IPS-20b (cell line): ENCODE data around the gene PTPMT1.

Experiments
- H3K27ac ChIP-seq: one replicate; pipeline ENCODE4 v1.5.1; 2013; ENCODE audit warnings: low read length
- H3K27me3 ChIP-seq: 2 replicates; pipeline ENCODE4 v1.6.1; 2013; ENCODE audit warnings: mild to moderate bottlenecking, low read length, inconsistent platforms; ENCODE audit not compliant: insufficient read depth
- H3K36me3 ChIP-seq: 2 replicates; pipeline ENCODE4 v1.6.1; 2013; ENCODE audit warnings: low read depth, mild to moderate bottlenecking, inconsistent platforms, low read length, moderate library complexity; ENCODE audit not compliant: insufficient read depth
- H3K4me1 ChIP-seq: 2 replicates; pipeline ENCODE4 v1.6.1; 2013; ENCODE audit warnings: mild to moderate bottlenecking, control low read depth, inconsistent platforms, low read length, moderate library complexity; ENCODE audit not compliant: insufficient read depth
- H3K4me3 ChIP-seq: 2 replicates; pipeline ENCODE4 v1.5.1; 2013; ENCODE audit warnings: mild to moderate bottlenecking, low read length, inconsistent platforms
- H3K9ac ChIP-seq: 2 replicates; pipeline ENCODE4 v1.6.1; 2013; ENCODE audit warnings: low read depth, mild to moderate bottlenecking, inconsistent platforms, low read length, moderate library complexity
- H3K9me3 ChIP-seq: 2 replicates; pipeline ENCODE4 v1.6.1; 2013; ENCODE audit warnings: mild to moderate bottlenecking, low read depth, low read length, inconsistent platforms; ENCODE audit not compliant: insufficient read depth

The PTPMT1 gene

GRCh38 chr11:47587723-47588326 lies 22.4 kb downstream of the PTPMT1 start:
- Histone ChIP-seq H3K36me3 (peaks cover 17% of the 10 kb centered on the region), H3K9ac (no peak overlapping the region), H3K27ac (no peak overlapping the region), H3K9me3 (no peaks in the 10 kb centered on the region), H3K4me1 (peaks cover 3% of the 10 kb centered on the region; the same call in 1 of the 2 replicates), H3K27me3 (peaks cover 10% of the 10 kb centered on the region), H3K4me3 (no peak overlapping the region)

- Histone ChIP-seq H3K9ac (no peak overlapping the region), H3K4me1 (peaks cover 3% of the 10 kb centered on the region; the same call in 1 of the 2 replicates), H3K36me3 (peaks cover 5% of the 10 kb centered on the region), H3K9me3 (no peaks in the 10 kb centered on the region), H3K27me3 (peaks cover 23% of the 10 kb centered on the region), H3K4me3 (no peak overlapping the region), H3K27ac (no peak overlapping the region)
Observed at GRCh38 chr11:47589118-47589517, 23.7 kb downstream of the PTPMT1 start.

- Histone ChIP-seq H3K4me3 (no peak overlapping the region), H3K36me3 (no peaks in the 10 kb centered on the region; the same call in 1 of the 2 replicates), H3K9ac (no peak overlapping the region), H3K4me1 (peaks cover 6% of the 10 kb centered on the region; the same call in 1 of the 2 replicates), H3K9me3 (no peaks in the 10 kb centered on the region), H3K27ac (no peak overlapping the region), H3K27me3 (peaks cover 27% of the 10 kb centered on the region)
Observed at GRCh38 chr11:47589584-47589976, 24.2 kb downstream of the PTPMT1 start.

- Histone ChIP-seq H3K36me3 (no peaks in the 10 kb centered on the region; the same call in 1 of the 2 replicates), H3K27me3 (peaks cover 34% of the 10 kb centered on the region), H3K9ac (no peak overlapping the region), H3K4me1 (peaks cover 8% of the 10 kb centered on the region; the same call in 1 of the 2 replicates), H3K9me3 (no peaks in the 10 kb centered on the region), H3K27ac (no peak overlapping the region), H3K4me3 (no peak overlapping the region)
Observed at GRCh38 chr11:47589977-47590861, 24.8 kb downstream of the PTPMT1 start.

- Histone ChIP-seq H3K4me3 (no peak overlapping the region), H3K9ac (no peak overlapping the region)
Observed at GRCh38 chr11:47591764-47592163, 26.4 kb downstream of the PTPMT1 start.

GRCh38 chr11:47592251-47592650 lies 26.9 kb downstream of the PTPMT1 start:
- no peaks in the 10 kb centered on the region for H3K9me3 ChIP-seq
- H3K27ac ChIP-seq, result no peak overlapping the region
- no peaks in the 10 kb centered on the region for H3K36me3 ChIP-seq
- peaks cover 8% of the 10 kb centered on the region; the same call in 1 of the 2 replicates for H3K4me1 ChIP-seq
- no peak overlapping the region for H3K4me3 ChIP-seq
- H3K27me3 ChIP-seq, result peaks cover 42% of the 10 kb centered on the region
- H3K9ac ChIP-seq, result no peak overlapping the region

More at GRCh38 chr11:47591764-47592163, 26.4 kb downstream of the PTPMT1 start:
- no peak overlapping the region for H3K27ac ChIP-seq
- peaks cover 42% of the 10 kb centered on the region for H3K27me3 ChIP-seq
- no peaks in the 10 kb centered on the region for H3K36me3 ChIP-seq
- H3K9me3 ChIP-seq, result no peaks in the 10 kb centered on the region
- peaks cover 8% of the 10 kb centered on the region; the same call in 1 of the 2 replicates for H3K4me1 ChIP-seq

- Histone ChIP-seq H3K36me3 (no peaks in the 10 kb centered on the region), H3K9ac (no peak overlapping the region), H3K9me3 (no peaks in the 10 kb centered on the region), H3K27ac (no peak overlapping the region), H3K4me1 (peaks cover 8% of the 10 kb centered on the region; the same call in 1 of the 2 replicates), H3K4me3 (peak overlapping the region; percentile 78; the same call in 1 of the 2 replicates), H3K27me3 (peaks cover 42% of the 10 kb centered on the region)
Observed at GRCh38 chr11:47592970-47593369, 27.6 kb downstream of the PTPMT1 start.

- Histone ChIP-seq H3K4me1 (peaks cover 8% of the 10 kb centered on the region; the same call in 1 of the 2 replicates), H3K4me3 (peak overlapping the region; percentile 78), H3K27me3 (peaks cover 42% of the 10 kb centered on the region), H3K27ac (no peak overlapping the region), H3K9me3 (no peaks in the 10 kb centered on the region), H3K9ac (peak overlapping the region; percentile 26; the same call in 1 of the 2 replicates), H3K36me3 (no peaks in the 10 kb centered on the region)
Observed at GRCh38 chr11:47593492-47593933, 28.1 kb downstream of the PTPMT1 start.

- Histone ChIP-seq H3K9ac (peak within 1 kb of the TSS; percentile 26; the same call in 1 of the 2 replicates), H3K9me3 (no peaks in the 10 kb centered on the region), H3K4me3 (peak within 1 kb of the TSS; percentile 78), H3K27me3 (peaks cover 42% of the 10 kb centered on the region), H3K36me3 (no peaks in the 10 kb centered on the region), H3K27ac (no peak within 1 kb of the TSS), H3K4me1 (peaks cover 8% of the 10 kb centered on the region; the same call in 1 of the 2 replicates)
Observed at GRCh38 chr11:47593934-47594855, 28.8 kb downstream of the PTPMT1 start, which contains the start of gene C1QTNF4. C1QTNF4 (minus strand) TSS chr11:47594411; CDS start chr11:47590810, 3,601 bp downstream.

GRCh38 chr11:47595029-47595428 lies 29.6 kb downstream of the PTPMT1 start:
- H3K4me1 ChIP-seq, result peaks cover 8% of the 10 kb centered on the region; the same call in 1 of the 2 replicates
- peaks cover 42% of the 10 kb centered on the region for H3K27me3 ChIP-seq
- no peak overlapping the region for H3K27ac ChIP-seq
- H3K9me3 ChIP-seq, result no peaks in the 10 kb centered on the region
- no peaks in the 10 kb centered on the region for H3K36me3 ChIP-seq
- no peak overlapping the region for H3K9ac ChIP-seq
- H3K4me3 ChIP-seq, result peak overlapping the region; percentile 78; the same call in 1 of the 2 replicates

GRCh38 chr11:47595967-47596366 lies 30.6 kb downstream of the PTPMT1 start:
- Histone ChIP-seq H3K9ac (no peak overlapping the region), H3K9me3 (no peaks in the 10 kb centered on the region), H3K4me1 (peaks cover 8% of the 10 kb centered on the region; the same call in 1 of the 2 replicates), H3K27ac (no peak overlapping the region), H3K4me3 (no peak overlapping the region), H3K27me3 (peaks cover 42% of the 10 kb centered on the region), H3K36me3 (no peaks in the 10 kb centered on the region)
